Activated T-cell treated with anti-CD3 and anti-CD28 coated beads, Interleukin-2, amount 50 U/mL, for 24 hours (primary cell): ENCODE data around the gene CDK18.
A peak's percentile ranks its signal among the peaks of the same experiment; 100 is the strongest.

ENCODE experiments used
- DNase-seq: peaks from one replicate; pipeline ENCODE4 v3.0.0-alpha.2; 2020
- H3K27ac Mint-ChIP-seq: 2 replicates; pipeline ENCODE4 v1.8.0; 2020; ENCODE audit warnings: mild to moderate bottlenecking, mixed read lengths
- H3K27me3 Mint-ChIP-seq: 2 replicates; pipeline ENCODE4 v1.8.0; 2020; ENCODE audit warnings: mixed read lengths
- H3K36me3 Mint-ChIP-seq: 2 replicates; pipeline ENCODE4 v1.8.0; 2020; ENCODE audit warnings: low read depth, mixed read lengths
- H3K4me1 Mint-ChIP-seq: 2 replicates; pipeline ENCODE4 v1.8.0; 2020; ENCODE audit warnings: low read depth, mixed read lengths
- H3K4me3 Mint-ChIP-seq: 2 replicates; pipeline ENCODE4 v1.8.0; 2020; ENCODE audit warnings: mild to moderate bottlenecking, moderate library complexity, mixed read lengths
- H3K9me3 Mint-ChIP-seq: 2 replicates; pipeline ENCODE4 v1.8.0; 2020; ENCODE audit warnings: mixed read lengths

CDK18 gene

GRCh38 chr1:205504311-205505075, at the start of gene CDK18:
Gene CDK18, plus strand, starts transcription at chr1:205504669. Its CDS starts 18,499 bp downstream, at chr1:205523168.
- Mint-ChIP-seq H3K4me3 (peak within 1 kb of the TSS; percentile 67), H3K4me1 (peaks cover 14% of the 10 kb centered on the region), H3K36me3 (no peaks in the 10 kb centered on the region), H3K27ac (no peak within 1 kb of the TSS), H3K9me3 (no peaks in the 10 kb centered on the region), H3K27me3 (peaks cover 5% of the 10 kb centered on the region)
- DNase-seq = peak; percentile 65

GRCh38 chr1:205454903-205455335, 49.5 kb upstream of the CDK18 start:
- DNase-seq = no peak
- Mint-ChIP-seq H3K36me3 (no peaks in the 10 kb centered on the region), H3K4me3 (no peak overlapping the region), H3K27me3 (peaks cover 85% of the 10 kb centered on the region), H3K4me1 (peaks cover 13% of the 10 kb centered on the region), H3K27ac (no peak overlapping the region), H3K9me3 (no peaks in the 10 kb centered on the region)

GRCh38 chr1:205455581-205456382, 48.7 kb upstream of the CDK18 start, which contains the start of gene BLACAT1:
Gene BLACAT1, minus strand, starts transcription at chr1:205456045.
- Mint-ChIP-seq H3K27ac (no peak within 1 kb of the TSS), H3K4me1 (peaks cover 13% of the 10 kb centered on the region), H3K36me3 (no peaks in the 10 kb centered on the region), H3K27me3 (peaks cover 85% of the 10 kb centered on the region), H3K9me3 (no peaks in the 10 kb centered on the region), H3K4me3 (peak within 1 kb of the TSS; percentile 73)
- DNase-seq = no peak

DNA sequence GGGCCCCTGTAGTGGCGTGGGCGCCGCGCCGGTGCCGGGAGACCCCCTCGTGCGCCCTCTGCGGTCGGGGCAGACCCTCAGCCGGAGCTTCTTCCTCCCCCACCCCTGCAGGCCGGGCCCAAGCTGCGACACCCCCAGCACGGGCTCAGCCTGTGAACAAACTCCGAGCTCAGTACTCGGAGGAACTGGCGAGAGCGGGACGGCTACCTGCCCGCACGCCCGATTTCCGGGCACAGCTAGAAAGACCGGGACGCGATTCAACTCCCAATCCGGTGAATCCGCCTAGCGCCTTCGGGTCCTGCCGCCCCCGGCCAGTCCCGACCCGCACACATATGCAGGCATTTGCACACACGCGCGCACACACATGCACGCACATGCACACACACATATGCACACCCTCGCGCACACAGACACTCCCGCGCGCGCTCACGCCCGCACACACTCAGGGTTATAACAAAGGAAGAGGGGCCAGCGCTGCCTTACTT, 48.0 kb upstream of the CDK18 start:
- Mint-ChIP-seq H3K4me3 (peak overlapping the region; percentile 73), H3K9me3 (no peaks in the 10 kb centered on the region), H3K27me3 (peaks cover 85% of the 10 kb centered on the region), H3K36me3 (no peaks in the 10 kb centered on the region), H3K27ac (no peak overlapping the region), H3K4me1 (peaks cover 13% of the 10 kb centered on the region)
- peak; percentile 42 for DNase-seq

GRCh38 chr1:205456868-205457745, 47.4 kb upstream of the CDK18 start:
- H3K4me1 Mint-ChIP-seq = peaks cover 13% of the 10 kb centered on the region
- no peaks in the 10 kb centered on the region for H3K9me3 Mint-ChIP-seq
- H3K36me3 Mint-ChIP-seq = no peaks in the 10 kb centered on the region
- H3K27ac Mint-ChIP-seq = no peak overlapping the region
- H3K27me3 Mint-ChIP-seq = peaks cover 81% of the 10 kb centered on the region
- peak; percentile 43 for DNase-seq
- H3K4me3 Mint-ChIP-seq = peak overlapping the region; percentile 25

DNA sequence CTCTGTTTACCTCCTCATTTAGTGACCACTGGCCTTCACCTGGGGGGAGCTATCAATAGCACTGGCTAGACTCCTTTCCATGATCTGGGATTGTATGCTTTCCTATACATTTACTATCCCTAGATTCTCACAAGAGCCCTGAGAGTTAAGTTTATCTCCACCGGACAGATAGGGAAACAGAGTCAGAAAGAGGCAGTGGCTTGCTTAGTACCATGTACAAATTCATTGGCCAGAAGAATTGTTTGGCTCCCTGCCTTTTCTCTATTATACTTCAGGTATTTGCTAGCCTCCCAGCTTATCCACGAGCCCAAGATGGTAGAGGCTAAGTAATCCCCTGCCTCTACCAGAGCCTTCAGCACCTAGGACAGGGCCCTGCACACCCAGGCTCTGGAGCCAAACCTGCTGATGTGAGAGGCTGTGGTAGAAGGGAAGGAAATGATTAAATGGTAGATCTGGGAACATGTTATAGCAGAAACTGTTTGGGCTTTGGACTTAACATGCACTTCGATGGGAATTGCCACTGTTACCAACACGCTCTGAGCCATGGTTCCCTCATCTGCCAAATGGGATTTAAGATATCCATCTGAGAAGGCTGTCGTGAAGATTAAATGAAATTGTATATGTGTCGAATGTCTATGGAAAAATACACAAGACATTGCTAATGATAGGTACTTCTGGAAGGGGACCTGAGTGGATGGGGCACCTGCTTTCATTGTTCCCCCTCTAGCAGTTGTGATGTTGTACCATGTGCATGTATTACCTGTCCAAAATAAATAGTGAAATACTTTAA, 45.5 kb upstream of the CDK18 start:
- peaks cover 13% of the 10 kb centered on the region for H3K4me1 Mint-ChIP-seq
- DNase-seq = no peak
- H3K9me3 Mint-ChIP-seq = no peaks in the 10 kb centered on the region
- H3K27ac Mint-ChIP-seq = no peak overlapping the region
- H3K36me3 Mint-ChIP-seq = no peaks in the 10 kb centered on the region
- no peak overlapping the region for H3K4me3 Mint-ChIP-seq
- H3K27me3 Mint-ChIP-seq = peaks cover 63% of the 10 kb centered on the region

DNA sequence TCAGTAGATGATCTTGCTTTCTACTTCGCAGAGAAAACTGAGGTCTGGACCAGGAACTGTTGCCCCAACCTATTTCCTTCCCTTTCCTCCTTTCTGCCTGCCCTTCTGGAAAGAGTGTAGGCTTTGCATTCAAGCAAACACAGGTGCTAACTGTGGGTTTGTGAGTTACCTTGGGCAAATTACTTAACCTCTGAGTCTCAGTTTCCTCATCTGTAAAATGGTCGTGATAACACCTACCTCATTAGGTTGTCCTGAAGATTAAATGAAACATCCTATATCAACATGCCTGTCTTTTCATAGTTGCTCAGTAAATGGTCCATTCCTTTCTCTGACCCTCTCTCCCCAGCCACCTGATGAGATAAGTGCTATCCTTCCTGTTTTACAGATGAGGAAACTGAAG, 39.1 kb upstream of the CDK18 start:
- H3K4me1 Mint-ChIP-seq = no peaks in the 10 kb centered on the region
- no peak overlapping the region for H3K27ac Mint-ChIP-seq
- no peak for DNase-seq
- H3K27me3 Mint-ChIP-seq = peaks cover 30% of the 10 kb centered on the region
- H3K9me3 Mint-ChIP-seq = no peaks in the 10 kb centered on the region
- H3K4me3 Mint-ChIP-seq = no peak overlapping the region
- no peaks in the 10 kb centered on the region for H3K36me3 Mint-ChIP-seq

DNA sequence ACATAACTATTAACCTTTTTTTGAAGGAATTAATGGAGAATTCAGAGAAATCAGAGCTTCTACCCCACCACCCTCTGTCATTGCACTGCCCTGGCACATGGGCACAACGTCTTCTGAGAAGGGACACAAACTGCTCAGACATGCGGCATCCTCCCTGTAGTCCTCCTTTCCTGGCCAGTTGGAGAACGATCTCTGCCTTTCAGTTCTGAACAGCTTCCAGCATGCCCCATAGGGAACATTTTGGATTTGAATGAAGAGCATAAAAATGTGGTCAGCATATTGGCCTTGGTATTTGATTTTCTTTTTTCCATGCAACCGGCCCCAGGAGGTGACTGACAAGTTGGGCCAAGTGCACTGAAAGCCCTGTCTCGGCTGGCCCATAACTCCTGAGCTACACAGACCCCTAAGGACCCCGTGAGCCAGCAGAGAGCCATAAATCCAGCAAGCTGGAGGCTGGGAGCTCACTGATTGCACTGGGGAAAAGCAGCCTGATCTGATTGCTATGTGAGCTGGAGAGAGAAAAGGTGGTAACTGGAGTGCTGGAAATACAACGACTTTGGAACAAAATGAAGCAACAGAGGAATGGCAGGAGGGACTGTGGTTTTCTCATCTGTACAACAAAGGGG, 37.8 kb upstream of the CDK18 start:
- no peaks in the 10 kb centered on the region for H3K36me3 Mint-ChIP-seq

DNA sequence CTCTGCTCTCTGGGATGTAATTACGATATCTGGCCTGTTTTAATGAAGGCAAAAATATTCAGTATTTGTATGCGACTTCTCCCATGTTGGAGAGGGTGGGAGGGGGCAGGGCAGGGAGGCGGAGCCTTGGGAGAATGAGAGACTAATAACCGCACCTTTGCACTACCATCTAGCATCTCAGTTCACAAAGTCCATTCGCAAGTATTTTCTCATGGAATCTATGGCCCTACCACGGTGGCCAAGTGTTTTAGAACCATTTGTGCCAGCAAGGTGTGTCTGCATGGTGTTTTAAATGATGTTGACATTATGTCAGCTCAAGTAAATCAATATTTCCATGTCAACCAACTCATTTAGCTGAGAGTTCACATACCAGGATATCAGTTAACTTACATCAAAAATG, 34.3 kb upstream of the CDK18 start:
- Mint-ChIP-seq H3K4me1 (peaks cover 5% of the 10 kb centered on the region), H3K27me3 (peaks cover 55% of the 10 kb centered on the region), H3K36me3 (no peaks in the 10 kb centered on the region), H3K4me3 (no peak overlapping the region), H3K27ac (no peak overlapping the region), H3K9me3 (peaks cover 7% of the 10 kb centered on the region)
- no peak for DNase-seq

More for the DNA sequence above, 37.8 kb upstream of the CDK18 start:
- H3K4me1 Mint-ChIP-seq = no peaks in the 10 kb centered on the region
- DNase-seq = no peak
- no peaks in the 10 kb centered on the region for H3K9me3 Mint-ChIP-seq
- H3K27ac Mint-ChIP-seq = no peak overlapping the region
- no peak overlapping the region for H3K4me3 Mint-ChIP-seq
- H3K27me3 Mint-ChIP-seq = peaks cover 26% of the 10 kb centered on the region

- peaks cover 45% of the 10 kb centered on the region for H3K27me3 Mint-ChIP-seq
- H3K4me1 Mint-ChIP-seq = peaks cover 5% of the 10 kb centered on the region
- peaks cover 17% of the 10 kb centered on the region for H3K9me3 Mint-ChIP-seq
- DNase-seq = no peak
- no peak overlapping the region for H3K4me3 Mint-ChIP-seq
- no peak overlapping the region for H3K27ac Mint-ChIP-seq
- no peaks in the 10 kb centered on the region for H3K36me3 Mint-ChIP-seq
These were observed 31.6 kb upstream of the CDK18 start for GRCh38 chr1:205472737-205473441.

DNA sequence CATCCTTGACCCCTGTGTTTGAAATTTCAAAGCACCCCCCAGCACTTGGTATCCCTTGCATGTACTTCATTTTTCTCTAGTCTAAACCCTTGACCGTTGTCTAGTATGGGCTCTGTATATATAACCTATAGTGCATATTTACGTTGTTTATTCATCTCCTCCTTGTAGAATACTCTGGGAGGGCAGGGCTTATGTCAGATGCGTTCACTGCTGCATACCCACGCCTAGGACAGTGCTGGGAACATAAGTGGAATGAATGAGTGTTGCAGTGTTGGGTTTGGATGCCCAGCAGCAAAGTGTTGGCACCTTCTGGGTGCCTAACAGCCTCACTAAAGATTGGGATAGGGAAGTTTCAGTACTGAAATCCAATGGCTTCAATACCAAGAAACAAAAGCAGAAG, 31.0 kb upstream of the CDK18 start:
- Mint-ChIP-seq H3K27me3 (peaks cover 40% of the 10 kb centered on the region), H3K4me1 (peaks cover 5% of the 10 kb centered on the region), H3K9me3 (peaks cover 17% of the 10 kb centered on the region), H3K36me3 (no peaks in the 10 kb centered on the region), H3K27ac (no peak overlapping the region), H3K4me3 (no peak overlapping the region)
- DNase-seq = no peak

DNA sequence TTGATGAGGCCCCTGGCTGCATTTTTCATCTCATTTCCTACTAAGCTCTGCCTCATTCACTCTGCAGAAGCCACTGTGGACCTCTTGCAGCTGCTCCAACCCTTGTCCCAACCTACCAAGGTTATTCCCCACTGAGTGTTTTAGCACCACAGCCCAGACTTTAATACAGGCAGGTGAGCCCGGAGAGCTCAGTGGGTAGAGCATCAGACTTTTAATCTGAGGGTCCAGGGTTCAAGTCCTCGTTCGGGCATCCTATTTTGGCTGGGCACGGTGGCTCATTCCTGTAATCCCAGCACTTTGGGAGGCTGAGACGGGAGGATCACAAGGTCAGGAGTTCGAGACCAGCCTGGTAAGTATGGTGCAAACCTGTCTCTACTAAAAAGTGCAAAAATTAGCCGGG, 30.5 kb upstream of the CDK18 start:
- peaks cover 39% of the 10 kb centered on the region for H3K27me3 Mint-ChIP-seq
- H3K4me1 Mint-ChIP-seq = peaks cover 5% of the 10 kb centered on the region
- H3K36me3 Mint-ChIP-seq = no peaks in the 10 kb centered on the region
- peaks cover 17% of the 10 kb centered on the region for H3K9me3 Mint-ChIP-seq
- no peak for DNase-seq
- H3K4me3 Mint-ChIP-seq = no peak overlapping the region
- H3K27ac Mint-ChIP-seq = no peak overlapping the region

DNA sequence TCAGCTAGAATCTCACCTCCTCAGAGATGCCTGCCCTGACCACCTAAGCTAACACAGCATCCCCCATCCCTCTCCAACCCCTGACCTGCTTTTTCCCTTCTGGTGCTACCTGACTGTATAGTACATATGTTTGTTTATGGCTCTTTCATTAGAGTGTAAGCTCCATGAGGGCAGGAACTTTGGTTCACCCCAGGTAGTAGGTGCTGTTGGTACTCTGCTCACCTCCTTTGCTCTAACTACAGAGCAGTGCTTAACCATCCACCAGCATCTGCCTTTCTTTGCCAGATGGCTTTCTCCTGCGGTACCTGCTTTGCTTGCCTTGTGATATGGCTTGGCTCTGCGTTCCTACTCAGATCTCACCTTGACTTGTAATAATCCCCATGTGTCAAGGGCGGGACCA, 29.9 kb upstream of the CDK18 start:
- DNase-seq = no peak
- Mint-ChIP-seq H3K27ac (no peak overlapping the region), H3K9me3 (peaks cover 17% of the 10 kb centered on the region), H3K4me1 (peaks cover 7% of the 10 kb centered on the region), H3K36me3 (no peaks in the 10 kb centered on the region), H3K27me3 (peaks cover 40% of the 10 kb centered on the region), H3K4me3 (no peak overlapping the region)
